ENCODE data around the gene FLT1.

FLT1 gene

GRCh38 chr13:28346154-28346553 lies 148.8 kb downstream of the FLT1 start:
- DNase-seq (ENCODE audit: low spot score), result no peak

GRCh38 chr13:28344163-28344562 lies 150.8 kb downstream of the FLT1 start:
- DNase-seq (ENCODE audit: low spot score), result no peak

DNA sequence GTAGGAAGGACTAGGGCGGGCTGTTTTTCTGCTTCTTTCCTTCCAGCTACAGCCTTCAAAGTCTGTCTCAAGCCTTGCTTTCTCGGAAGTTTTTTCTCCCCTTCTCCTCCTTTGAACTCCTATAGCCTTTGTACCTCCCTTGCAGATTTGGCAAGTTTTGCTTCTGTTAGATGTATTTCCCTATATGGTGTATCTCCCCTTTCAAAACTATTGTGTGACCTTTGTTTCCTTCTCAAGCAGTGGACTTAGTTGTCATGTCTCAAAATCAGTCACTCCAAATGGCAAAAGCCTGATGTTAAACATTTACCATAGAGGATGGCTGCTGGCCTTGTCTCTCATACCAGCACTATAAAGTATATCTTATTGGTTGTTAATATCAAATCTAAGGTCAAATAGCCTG lies 152.7 kb downstream of the FLT1 start:
- DNase-seq (ENCODE audit: low spot score), result no peak

- DNase-seq (ENCODE audit: low spot score), result no peak
Measured at GRCh38 chr13:28340272-28340793, 154.6 kb downstream of the FLT1 start.

- DNase-seq (ENCODE audit: low spot score), result no peak
Measured at GRCh38 chr13:28339419-28339818, 155.5 kb downstream of the FLT1 start.

GRCh38 chr13:28338742-28339141 lies 156.2 kb downstream of the FLT1 start:
- no peak for DNase-seq (ENCODE audit: low spot score)

- DNase-seq (ENCODE audit: low spot score), result no peak
Measured at GRCh38 chr13:28338006-28338574, 156.8 kb downstream of the FLT1 start.

DNA sequence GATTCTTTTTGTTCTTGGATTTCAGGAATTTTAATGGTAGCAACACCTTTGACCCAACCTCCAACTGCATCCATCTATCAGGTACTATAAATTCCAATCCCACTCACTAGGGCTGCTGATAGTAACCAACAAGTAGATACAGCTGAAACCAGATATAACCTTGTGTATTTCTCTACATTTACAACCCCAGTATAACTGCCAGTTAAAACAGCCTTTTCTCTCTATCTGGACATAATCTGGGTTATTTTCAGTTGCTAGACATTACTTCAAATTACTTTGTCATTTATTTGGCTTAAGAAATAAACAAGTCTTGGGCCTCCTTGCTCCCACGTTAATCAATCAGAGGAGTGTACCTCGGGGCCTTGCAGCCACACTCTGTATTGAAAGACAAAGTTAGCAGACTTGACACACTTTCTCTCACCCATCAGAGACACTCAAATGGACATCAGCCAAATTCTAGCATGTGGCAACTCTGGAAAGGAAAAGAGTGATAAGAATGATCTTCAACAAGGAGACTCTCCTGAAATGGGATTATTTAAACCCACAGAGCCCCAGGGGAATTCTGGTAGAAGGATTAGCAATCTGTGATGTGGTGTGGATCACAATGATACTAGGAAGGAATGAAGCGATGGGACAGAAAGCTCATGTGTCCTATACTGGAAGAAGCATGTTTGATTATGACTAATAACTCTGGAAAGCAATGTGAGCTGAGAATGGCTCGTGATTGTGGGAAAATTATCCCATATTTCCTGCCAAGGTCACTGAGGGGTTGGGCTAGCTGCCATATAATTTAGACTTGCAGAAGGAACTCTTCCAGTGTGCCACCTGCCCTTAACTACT lies 157.5 kb downstream of the FLT1 start:
- DNase-seq (ENCODE audit: low spot score), result peak; percentile 77

DNA sequence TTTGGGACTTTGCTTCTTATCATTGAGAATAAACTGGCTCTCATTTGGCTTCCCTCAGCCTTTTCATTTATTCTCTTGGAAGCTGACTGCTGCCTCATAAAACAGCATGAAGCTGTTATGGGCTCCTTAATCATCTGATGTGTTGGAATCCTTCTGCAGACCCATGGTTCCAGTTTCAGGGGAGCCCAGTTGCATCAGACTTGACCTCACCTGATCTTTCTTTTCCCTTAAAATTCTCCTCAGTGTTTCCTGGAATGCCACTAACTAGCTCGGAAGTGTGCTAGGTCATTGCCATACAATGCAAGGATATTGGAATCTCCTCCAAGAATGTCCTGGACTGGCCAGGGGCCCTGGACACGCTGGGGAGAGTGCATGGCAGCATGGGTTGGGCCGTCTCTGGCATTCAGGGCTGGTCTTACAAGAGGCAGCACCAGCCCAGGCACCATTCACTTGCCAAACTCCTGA lies 158.7 kb downstream of the FLT1 start:
- DNase-seq (ENCODE audit: low spot score), result no peak

DNA sequence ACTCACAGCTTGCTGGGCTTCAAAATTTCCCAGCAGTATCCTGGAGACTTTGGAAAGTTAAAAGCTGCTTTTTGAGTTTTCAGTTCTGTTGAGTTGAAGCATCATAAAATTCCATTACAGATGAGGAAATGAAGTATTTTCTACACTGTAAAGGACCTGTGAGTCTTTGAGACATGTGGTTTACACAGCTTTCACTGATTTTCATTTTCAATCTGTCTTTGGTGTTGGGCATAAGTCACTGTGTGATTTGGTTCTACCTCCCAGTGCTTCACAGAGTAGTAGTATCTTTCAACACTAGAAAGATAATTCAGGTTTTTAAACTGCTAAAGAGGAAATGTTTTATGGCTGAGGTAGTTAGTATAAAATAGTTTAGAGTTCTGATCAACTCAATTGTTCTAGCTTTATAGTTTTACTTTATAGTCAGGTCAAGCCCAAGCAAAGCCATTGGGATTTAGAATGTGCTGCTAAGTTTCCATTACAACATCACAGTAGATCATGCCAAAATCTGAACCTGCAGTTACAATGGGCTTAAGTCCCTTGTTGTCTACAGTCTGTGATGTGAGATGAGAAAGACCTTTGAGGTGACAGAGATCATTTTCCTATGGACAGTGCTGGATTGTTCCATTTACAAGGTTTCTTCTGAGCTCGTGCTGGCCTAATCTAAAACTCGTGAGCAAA lies 161.6 kb downstream of the FLT1 start:
- DNase-seq (ENCODE audit: low spot score), result no peak

DNA sequence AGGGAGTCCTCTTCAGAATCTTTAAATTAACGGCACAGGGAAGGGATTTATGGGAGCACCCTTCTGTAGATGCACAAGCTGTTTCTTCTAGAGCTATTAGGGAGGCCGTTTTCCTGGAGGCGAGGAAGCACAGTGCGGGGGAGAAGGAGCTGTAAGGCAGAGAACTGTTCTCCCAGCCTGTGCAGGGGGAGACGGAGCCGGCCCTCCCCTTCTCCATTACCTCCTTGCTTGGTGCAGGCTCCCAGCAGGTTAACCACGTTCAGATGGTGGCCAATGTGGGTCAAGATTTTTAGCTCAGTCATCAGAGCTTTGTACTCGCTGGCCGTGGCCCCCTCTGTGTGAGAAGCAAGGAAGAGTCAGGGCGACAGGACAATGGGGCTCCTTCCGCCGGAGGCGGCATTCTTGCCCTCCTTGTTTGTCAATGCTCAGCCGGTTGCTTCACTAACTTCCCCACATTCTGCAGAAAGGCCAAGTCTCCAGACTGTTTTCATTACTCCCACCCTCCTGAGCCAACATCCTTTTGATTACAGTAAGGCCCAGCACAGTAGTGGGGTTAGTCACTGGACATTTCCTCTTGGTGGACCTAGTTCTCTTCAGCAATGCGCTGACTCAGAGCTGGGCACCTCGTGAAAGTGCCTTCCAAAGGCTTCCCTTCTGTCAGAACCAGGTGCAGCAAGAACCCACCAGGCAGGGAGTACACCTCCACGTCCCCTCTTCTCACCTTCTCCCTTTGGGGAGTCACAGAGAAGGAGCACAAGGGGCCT lies 165.4 kb downstream of the FLT1 start:
- peak; percentile 94 for DNase-seq (ENCODE audit: low spot score)

GRCh38 chr13:28328271-28328607 lies 166.7 kb downstream of the FLT1 start:
- no peak for DNase-seq (ENCODE audit: low spot score)

GRCh38 chr13:28327373-28328270 lies 167.3 kb downstream of the FLT1 start:
- DNase-seq (ENCODE audit: low spot score), result no peak

GRCh38 chr13:28326056-28326455 lies 168.9 kb downstream of the FLT1 start:
- no peak for DNase-seq (ENCODE audit: low spot score)

- DNase-seq (ENCODE audit: low spot score), result no peak
Measured at GRCh38 chr13:28325022-28325421, 169.9 kb downstream of the FLT1 start.

DNA sequence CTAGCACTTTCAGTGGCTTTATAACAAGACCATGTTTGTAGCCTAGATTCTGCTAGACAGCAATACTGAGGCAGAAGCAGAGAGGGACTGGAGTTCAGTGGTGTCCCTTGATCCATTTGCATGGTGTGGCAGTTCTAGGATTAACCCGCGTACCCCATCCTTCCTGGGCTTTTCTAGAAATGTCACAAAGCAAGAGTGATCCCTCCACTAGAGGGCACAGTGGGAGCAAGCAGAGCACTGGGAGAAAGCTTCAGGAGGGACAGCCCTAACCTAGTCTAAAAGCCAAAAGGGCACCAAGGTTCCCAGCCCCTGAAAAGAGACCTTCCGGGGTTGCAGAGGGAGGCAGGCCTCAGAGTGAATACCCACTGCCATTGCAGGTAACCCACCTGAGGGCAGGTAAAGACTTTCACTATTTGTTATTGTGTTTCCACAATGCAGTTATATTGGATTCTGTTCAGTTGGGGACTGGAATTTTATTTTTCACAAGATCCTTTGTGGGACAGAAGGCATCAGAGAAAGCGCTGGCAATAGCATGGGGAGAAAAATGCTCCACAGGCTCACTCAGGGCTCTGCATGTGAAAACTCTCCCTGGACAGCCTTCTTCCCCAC lies 170.6 kb downstream of the FLT1 start:
- DNase-seq (ENCODE audit: low spot score), result peak; percentile 72

DNA sequence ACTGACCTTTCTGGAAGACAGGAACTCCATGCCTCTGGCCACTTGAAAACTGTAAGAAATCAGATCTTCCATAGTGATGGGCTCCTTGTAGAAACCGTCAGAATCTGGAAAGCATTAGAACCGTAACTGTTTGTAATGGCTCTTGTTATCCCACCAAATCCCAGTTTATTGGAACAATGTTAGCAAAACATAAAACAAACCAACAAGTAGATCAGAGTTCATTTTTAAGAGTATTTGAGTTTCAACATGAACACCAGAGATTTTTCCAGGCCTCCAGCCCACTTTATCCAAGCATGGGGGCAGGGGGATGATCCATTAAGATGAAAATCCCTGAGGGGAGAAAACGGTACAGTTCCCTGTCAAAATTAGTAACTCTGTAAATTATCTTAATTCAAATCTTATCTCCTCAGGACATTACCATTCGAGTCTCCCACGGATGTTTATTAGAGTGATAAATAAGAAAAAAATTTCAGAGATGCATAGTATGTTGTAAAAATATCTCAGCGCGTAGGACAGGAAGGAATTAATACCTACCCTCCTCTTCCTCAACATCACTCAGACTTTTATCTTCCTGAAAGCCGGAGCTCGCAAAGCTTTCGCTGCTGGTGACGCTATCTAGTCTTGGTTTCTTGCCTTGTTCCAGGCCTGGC lies 172.5 kb downstream of the FLT1 start:
- no peak for DNase-seq (ENCODE audit: low spot score)

DNA sequence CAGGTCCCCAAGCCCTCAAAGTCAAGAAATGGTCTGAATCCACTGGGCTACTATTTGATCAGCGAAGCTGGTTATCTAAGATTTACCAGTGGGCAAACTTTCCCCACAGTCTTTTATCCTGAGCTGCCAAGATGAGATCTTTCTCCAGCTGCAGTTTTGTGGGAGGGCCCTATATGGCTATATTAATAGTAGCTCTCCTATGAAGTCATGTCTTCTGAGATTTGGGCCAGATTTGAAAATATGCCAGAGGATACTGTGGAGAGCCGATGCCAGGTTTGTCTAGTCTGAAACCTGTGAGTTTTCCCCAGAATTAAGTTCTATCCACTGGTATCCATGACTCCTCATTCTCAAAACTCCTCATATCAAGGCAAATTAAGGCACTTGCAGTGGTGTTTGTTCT lies 173.2 kb downstream of the FLT1 start:
- DNase-seq (ENCODE audit: low spot score), result no peak

GRCh38 chr13:28320884-28321574 lies 173.9 kb downstream of the FLT1 start:
- DNase-seq (ENCODE audit: low spot score), result no peak

- no peak for DNase-seq (ENCODE audit: low spot score)
Measured at GRCh38 chr13:28320209-28320608, 174.7 kb downstream of the FLT1 start.
